Stimulated activated CD4-positive, alpha-beta T cell treated with anti-CD3 and anti-CD28 coated beads, Interleukin-1b, Interleukin-23, amount 100 ng/mL, for 1 hour (primary cell): ENCODE measurements around the gene PTPN18.
A peak's percentile ranks its signal among the peaks of the same experiment; 100 is the strongest.

ENCODE experiments used
- DNase-seq, 2 donors: peaks; one replicate each; pipeline ENCODE4 v3.0.0-alpha.2; 2020; ENCODE audit warnings: low read depth in 2 of 2

The PTPN18 gene

DNA sequence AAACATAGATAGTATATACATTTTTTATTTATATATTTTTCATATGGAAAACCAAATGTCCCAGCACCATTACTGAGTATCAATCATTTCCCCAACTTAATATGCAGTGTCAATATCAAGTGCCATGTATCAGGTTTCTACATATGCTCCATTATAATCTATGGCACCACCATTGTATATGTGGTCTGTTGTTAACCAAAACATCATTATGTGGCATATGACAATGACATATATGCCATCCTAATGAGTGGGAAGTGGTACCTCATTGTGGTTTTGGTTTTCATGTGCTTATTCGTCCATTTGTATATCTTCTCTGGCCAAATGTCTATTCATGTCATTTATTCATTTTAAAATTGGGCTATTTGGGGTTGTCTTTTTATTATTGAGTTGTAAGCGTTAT lies 9.2 kb downstream of the PTPN18 start:
- DNase-seq, result no peak

GRCh38 chr2:130365963-130366362 lies 10.1 kb downstream of the PTPN18 start:
- no peak for DNase-seq

- DNase-seq, result no peak
Measured at GRCh38 chr2:130366720-130367119, 10.9 kb downstream of the PTPN18 start.

- DNase-seq, result no peak
Measured at GRCh38 chr2:130368786-130369185, 12.9 kb downstream of the PTPN18 start.

DNA sequence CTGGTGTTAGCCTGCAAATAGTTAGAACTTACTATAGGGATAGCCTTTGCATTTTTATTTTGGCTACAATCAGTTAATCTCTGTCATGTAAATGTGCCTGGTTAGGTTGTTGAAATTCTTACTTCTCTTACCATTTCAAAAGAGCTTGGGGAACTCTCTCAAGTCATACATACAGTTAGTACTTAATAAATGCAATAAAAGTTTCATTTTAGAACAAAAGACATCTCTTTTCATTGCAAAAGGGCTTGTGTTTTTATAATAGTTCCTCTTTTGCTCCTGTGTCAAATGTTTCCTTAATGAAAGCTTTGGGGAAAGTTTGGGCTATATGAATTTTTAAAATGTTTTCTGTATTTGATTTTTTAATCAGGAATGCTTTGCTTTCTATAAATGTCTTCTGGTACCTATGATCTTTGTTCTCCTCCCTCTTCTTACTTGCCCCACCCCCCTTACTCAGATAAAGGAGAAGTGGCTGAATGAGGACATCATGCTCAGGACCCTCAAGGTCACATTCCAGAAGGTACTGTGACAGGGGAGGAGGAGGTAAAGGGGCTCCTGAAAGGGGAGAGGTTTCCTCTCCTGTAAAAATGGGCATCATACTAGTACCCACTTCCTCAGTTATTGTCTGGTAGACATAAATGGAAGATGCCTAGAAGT lies 13.6 kb downstream of the PTPN18 start:
- DNase-seq, result no peak

- DNase-seq, result no peak
Measured at GRCh38 chr2:130369965-130370341, 14.1 kb downstream of the PTPN18 start.

- DNase-seq, result no peak
Measured at GRCh38 chr2:130370490-130370889, 14.6 kb downstream of the PTPN18 start.

DNA sequence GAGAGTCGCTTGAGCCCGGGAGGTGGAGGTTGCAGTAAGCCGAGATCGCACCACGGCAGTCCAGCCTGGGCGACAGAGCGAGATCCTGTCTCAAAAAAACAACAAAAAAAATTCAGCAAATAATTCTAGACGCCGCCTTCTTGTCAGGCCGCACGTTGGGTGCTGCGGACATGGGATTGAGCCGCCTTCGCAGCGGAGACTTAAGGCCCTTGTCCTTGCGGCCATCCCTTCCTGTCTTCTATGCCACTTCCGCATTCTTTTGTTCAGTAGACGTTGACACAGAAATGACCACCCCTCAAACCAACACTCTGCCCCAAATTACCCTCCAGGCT lies 15.8 kb downstream of the PTPN18 start:
- DNase-seq, result no peak

GRCh38 chr2:130372055-130372832 lies 16.4 kb downstream of the PTPN18 start:
- DNase-seq, result peak in 1 of 2 donors; percentile 44

DNA sequence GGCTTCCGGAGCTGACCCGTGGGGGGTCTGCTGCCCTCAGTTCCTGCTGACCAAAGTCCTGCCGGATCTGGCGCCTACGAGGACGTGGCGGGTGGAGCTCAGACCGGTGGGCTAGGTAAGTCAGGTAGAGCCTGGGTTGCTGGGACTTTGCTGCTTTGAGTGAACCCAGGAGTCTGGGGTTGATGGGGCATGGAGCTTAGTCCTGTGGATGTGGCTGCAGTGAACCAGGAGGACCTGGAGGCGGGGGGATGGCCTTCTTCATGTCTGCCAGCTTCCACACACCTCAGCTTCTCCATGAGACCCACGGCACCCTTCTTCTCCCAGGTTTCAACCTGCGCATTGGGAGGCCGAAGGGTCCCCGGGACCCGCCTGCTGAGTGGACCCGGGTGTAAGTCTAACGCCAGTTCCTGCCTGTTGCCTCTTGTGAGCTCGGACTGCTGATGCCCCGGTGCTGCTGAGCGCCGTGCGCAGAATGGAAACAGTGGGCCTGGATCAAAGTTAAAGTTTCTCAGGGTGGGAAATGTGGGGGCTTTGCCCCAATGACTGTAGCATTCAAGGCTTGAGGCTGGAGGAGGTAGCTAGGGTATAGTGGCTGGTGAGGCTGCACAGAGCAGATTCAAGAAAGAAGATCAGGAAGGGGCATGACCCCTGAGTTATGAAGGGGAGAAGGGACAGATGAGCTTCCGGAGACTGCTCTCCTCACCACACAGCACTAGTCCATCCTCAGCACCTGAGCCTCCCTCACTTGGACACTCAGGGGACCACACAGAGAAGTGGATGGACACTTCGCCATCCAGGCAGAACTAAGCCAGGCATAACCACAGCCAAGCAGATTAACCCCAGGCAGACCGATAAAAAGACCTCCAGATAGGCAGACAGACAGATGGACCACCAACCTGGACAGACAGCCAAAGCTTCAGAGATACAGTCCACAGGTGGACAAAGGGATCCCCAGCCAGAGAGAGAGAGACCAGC lies 17.3 kb downstream of the PTPN18 start:
- DNase-seq, result no peak

- no peak for DNase-seq
Measured at GRCh38 chr2:130373808-130374365, 18.0 kb downstream of the PTPN18 start.

DNA sequence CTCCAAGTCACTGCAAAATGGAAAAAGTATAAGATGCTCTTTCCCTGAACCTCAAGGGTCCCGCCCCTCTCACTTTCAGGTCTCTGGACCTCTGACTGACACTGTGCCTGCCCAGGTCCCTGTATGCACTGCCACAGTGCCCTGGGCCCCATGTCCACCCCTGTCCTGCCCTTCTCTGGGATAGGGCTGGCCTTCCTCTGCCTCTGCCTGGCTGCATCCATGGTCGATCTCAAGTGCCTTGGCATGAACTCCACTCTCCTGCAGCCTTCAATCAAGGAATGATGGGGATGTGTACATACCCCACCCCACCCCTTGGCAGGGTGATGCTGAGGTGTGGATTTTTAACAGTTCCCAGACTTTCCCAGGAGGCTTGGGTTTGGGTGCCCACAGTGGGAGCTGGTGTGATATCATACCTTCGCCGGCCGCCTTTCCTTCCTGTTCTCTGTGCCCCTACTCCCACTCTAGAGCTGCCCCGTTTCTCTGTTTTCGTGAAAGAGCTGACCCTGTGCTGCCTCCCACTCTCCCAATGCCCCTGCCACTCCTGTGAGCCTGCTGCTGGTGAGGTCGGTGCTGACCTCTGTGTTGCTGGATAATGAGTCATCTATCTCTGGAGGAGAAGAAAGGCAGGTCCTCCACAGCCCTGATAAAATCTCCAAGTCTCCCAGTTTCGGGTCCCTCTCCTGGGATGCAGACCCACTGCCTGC lies 18.9 kb downstream of the PTPN18 start:
- DNase-seq, result no peak

GRCh38 chr2:130375291-130376266 lies 19.7 kb downstream of the PTPN18 start:
- DNase-seq, result no peak

DNA sequence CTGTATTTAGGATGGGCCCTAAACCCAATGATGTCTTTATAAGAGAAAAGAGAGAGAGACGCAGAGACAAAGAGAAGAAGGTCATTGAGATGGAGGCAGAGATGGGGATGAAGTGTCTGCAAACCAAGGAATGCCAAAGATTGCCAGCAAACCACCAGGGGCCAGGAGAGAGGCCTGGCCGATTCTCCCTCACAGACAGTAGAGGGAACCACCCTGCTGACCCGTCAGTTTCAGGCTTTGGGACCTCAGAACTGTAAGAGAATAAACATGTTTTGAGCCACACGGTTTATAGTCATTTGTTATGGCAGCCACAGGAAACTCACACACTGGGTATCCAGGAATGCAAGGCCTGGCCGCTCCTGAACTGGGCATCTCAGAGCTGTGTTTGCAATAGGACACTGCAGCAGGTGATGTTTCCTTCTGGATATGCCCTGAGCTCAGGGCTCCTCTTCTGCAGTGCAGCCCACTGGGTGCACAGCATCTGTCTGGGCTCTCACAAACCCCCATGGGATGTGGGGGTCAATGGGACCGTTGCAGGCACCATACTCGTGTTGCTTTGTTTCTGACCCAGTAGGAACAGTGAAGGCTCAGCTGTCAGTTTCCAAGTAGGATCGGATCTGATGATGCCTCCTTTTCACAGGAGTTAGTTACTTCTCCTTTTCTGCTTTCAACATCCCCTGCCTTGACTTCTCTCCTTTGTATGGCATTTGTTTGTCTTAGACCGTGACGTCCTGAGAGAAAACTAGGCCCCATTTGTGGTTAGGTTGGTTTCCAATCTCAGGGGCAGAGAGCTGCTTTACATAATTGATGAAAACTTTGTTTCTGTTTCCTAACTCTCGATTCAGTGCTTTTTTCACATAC lies 20.8 kb downstream of the PTPN18 start:
- no peak for DNase-seq

GRCh38 chr2:130377491-130377890 lies 21.6 kb downstream of the PTPN18 start:
- no peak for DNase-seq

GRCh38 chr2:130378206-130378897 lies 22.5 kb downstream of the PTPN18 start:
- no peak for DNase-seq

DNA sequence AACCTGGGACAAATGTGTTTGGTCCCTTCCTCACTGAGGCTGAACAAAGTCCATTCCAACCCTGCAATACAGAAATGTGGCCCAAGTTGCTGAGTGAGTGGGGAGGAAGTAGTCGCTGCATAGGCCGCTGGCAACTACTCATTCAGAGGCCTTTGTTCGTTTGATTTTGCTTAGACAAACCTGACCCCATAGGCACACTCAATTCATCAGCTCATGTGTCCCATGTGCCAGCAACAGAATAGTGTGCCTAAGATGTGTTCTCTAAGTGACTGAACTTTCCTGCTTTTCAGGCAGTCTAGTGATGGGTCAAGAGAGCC lies 23.0 kb downstream of the PTPN18 start:
- no peak for DNase-seq

- DNase-seq, result no peak
Measured at GRCh38 chr2:130380096-130380934, 24.5 kb downstream of the PTPN18 start.
